HepG2 (cell line): Measurements from ENCODE around the gene ARHGEF3. TPM values are rescaled to one million over a fixed set of nuclear protein-coding genes. Genes with fewer than 3 reads are reported as not detected.

Source experiments
- CERS6 ChIP-seq: sonication (generic); formaldehyde crosslinking; IDR thresholded peaks from 2 replicates; pipeline ENCODE4 v1.5.0; 2020; ENCODE audit warnings: missing genetic modification reagents
- FOXJ3 ChIP-seq: sonication (generic); formaldehyde crosslinking; IDR thresholded peaks from 2 replicates; pipeline ENCODE4 v1.4.0; 2020; ENCODE audit warnings: missing genetic modification reagents, mild to moderate bottlenecking, borderline replicate concordance
- FOXO4 ChIP-seq: sonication (generic); formaldehyde crosslinking; conservative IDR thresholded peaks from 2 replicates; pipeline ENCODE4 v1.8.1; 2023; ENCODE audit warnings: missing genetic modification reagents
- HOXD1 ChIP-seq: sonication (generic); formaldehyde crosslinking; IDR thresholded peaks from 2 replicates; pipeline ENCODE4 v1.5.0; 2020; ENCODE audit warnings: missing genetic modification reagents
- IKZF5 ChIP-seq: IDR thresholded peaks from 2 replicates; pipeline ENCODE4 v1.6.1; 2018; ENCODE audit warnings: missing genetic modification reagents, mild to moderate bottlenecking, missing compliant biosample characterization
- IRF2 ChIP-seq: IDR thresholded peaks from 2 replicates; pipeline ENCODE4 v1.6.1; 2018; ENCODE audit warnings: missing genetic modification reagents, missing compliant biosample characterization
- KDM6A ChIP-seq: IDR thresholded peaks from 2 replicates; pipeline ENCODE4 v1.6.1; 2016; ENCODE audit warnings: low read depth
- KLF12 ChIP-seq: sonication (generic); formaldehyde crosslinking; IDR thresholded peaks from 2 replicates; pipeline ENCODE4 v1.4.0; 2020; ENCODE audit warnings: missing genetic modification reagents, borderline replicate concordance
- LRRFIP1 ChIP-seq: sonication (generic); formaldehyde crosslinking; conservative IDR thresholded peaks from 2 replicates; pipeline ENCODE4 v1.4.0; 2020; ENCODE audit warnings: missing genetic modification reagents
- MAZ ChIP-seq, 2 experiments: sonication (generic) in 1 of 2; formaldehyde crosslinking in 1 of 2; IDR thresholded peaks; 2 replicates each; pipeline versions ENCODE4 v1.5.0 to v1.6.1; 2012 to 2020; ENCODE audit warnings: low read depth in 2 of 2, mild to moderate bottlenecking in 2 of 2, borderline replicate concordance in 1 of 2, improper control_type of control experiment in 1 of 2, low read length in 1 of 2, missing genetic modification reagents in 1 of 2, moderate library complexity in 1 of 2
- NFKBIZ ChIP-seq: IDR thresholded peaks from 2 replicates; pipeline ENCODE4 v1.6.1; 2018; ENCODE audit warnings: missing genetic modification reagents, missing compliant biosample characterization
- NFYC ChIP-seq: IDR thresholded peaks from 2 replicates; pipeline ENCODE4 v1.6.1; 2016; ENCODE audit warnings: missing genetic modification reagents, missing compliant biosample characterization
- NR2F6 ChIP-seq, 2 experiments: IDR thresholded peaks; 2 replicates each; pipeline ENCODE4 v1.6.1; 2016; ENCODE audit warnings: antibody characterized with exemption in 1 of 2, mild to moderate bottlenecking in 1 of 2
- PRDM10 ChIP-seq: sonication (generic); formaldehyde crosslinking; IDR thresholded peaks from 2 replicates; pipeline ENCODE4 v1.4.0; 2020; ENCODE audit warnings: low read depth, missing genetic modification reagents
- RBM39 ChIP-seq: fragments of 200-400 bp; formaldehyde crosslinking; IDR thresholded peaks from one replicate; pipeline ENCODE4 v1.6.1; 2018; ENCODE audit warnings: antibody characterized with exemption, mild to moderate bottlenecking, low read depth, low read length; ENCODE audit not compliant: poor library complexity, severe bottlenecking
- RFX3 ChIP-seq: IDR thresholded peaks from 2 replicates; pipeline ENCODE4 v1.6.1; 2016; ENCODE audit warnings: missing biosample characterization, missing genetic modification reagents
- SALL1 ChIP-seq: sonication (generic); formaldehyde crosslinking; IDR thresholded peaks from 2 replicates; pipeline ENCODE4 v1.8.0; 2022; ENCODE audit warnings: mild to moderate bottlenecking, missing genetic modification reagents
- SAP130 ChIP-seq: IDR thresholded peaks from 2 replicates; pipeline ENCODE4 v1.6.1; 2016; ENCODE audit warnings: low read depth
- TBP ChIP-seq: sonication (generic); formaldehyde crosslinking; IDR thresholded peaks from 2 replicates; pipeline ENCODE4 v1.5.0; 2020; ENCODE audit warnings: missing genetic modification reagents
- ZNF205 ChIP-seq: IDR thresholded peaks from 2 replicates; pipeline ENCODE4 v1.6.1; 2018; ENCODE audit warnings: missing biosample characterization, missing genetic modification reagents
- ZNF7 ChIP-seq: IDR thresholded peaks from 2 replicates; pipeline ENCODE4 v1.6.1; 2016; ENCODE audit warnings: missing biosample characterization, missing genetic modification reagents
- polyA plus RNA-seq, 8 experiments: library from polyadenylated mRNA; depleted of rRNA in 3 of 8; stranded (reverse) in 7 of 8; unstranded in 1 of 8; fragments of >200 nt; fragmentation: Illumina TruSeq in 4 of 8; extraction: Trizol in 4 of 8; gene quantifications; 2 replicates each; pipeline versions ENCODE4 v1.2.1 to v1.2.3, GENCODE V29; 2011 to 2016; ENCODE audit warnings: low read depth in 4 of 8, missing spikeins in 1 of 8, mixed read lengths in 1 of 8; ENCODE audit not compliant: insufficient read depth in 1 of 8
- total RNA-seq, 5 experiments: library from RNA; depleted of rRNA; stranded (reverse); fragments of >200 nt; fragmentation: Illumina TruSeq; extraction: Trizol; gene quantifications; 2 replicates each; pipeline ENCODE4 v1.2.3, GENCODE V29; 2016; ENCODE audit warnings: low read depth in 1 of 5

Gene ARHGEF3
- total and polyA plus RNA-seq, 2 of the 13 experiments (the other 11 are each of a cell fraction or from before 2014, with no cell fraction given): 14.8 to 23.1 TPM

- TF ChIP-seq CERS6 (CRISPR knock-in tag) (no peak), KLF12 (CRISPR knock-in tag) (no peak), RBM39 (no peak), NFKBIZ (CRISPR knock-in tag) (peak; percentile 63; the same call in 1 of the 2 replicates), MAZ (IDR thresholded peaks at IDR 0.05; ENCODE audit: borderline replicate concordance, low read depth, low read length) (no peak), MAZ (CRISPR knock-in tag; IDR thresholded peaks at IDR 0.05; ENCODE audit: low read depth) (peak; percentile 53; the same call in 1 of the 2 replicates), KDM6A (CRISPR knock-in tag) (peak; percentile 47; the same call in 1 of the 2 replicates), NFYC (CRISPR knock-in tag) (0 out of 2 replicates have a peak, but pooled peaks have one; percentile 11), IRF2 (CRISPR knock-in tag) (peak; percentile 45; the same call in 1 of the 2 replicates), PRDM10 (CRISPR knock-in tag) (0 out of 2 replicates have a peak, but pooled peaks have one; percentile 53), FOXJ3 (CRISPR knock-in tag) (peak; percentile 92; the same call in 1 of the 2 replicates), RFX3 (CRISPR knock-in tag) (no peak), HOXD1 (CRISPR knock-in tag) (0 out of 2 replicates have a peak, but pooled peaks have one; percentile 62), NR2F6 (IDR thresholded peaks at IDR 0.05) (peak; percentile 69), NR2F6 (CRISPR knock-in tag; IDR thresholded peaks at IDR 0.05) (peak; percentile 75; the same call in 1 of the 2 replicates), SAP130 (peak; percentile 52), TBP (CRISPR knock-in tag) (no peak), FOXO4 (CRISPR knock-in tag) (no peak), LRRFIP1 (no peak), ZNF7 (CRISPR knock-in tag) (no peak), IKZF5 (CRISPR knock-in tag) (peak; percentile 59; the same call in 1 of the 2 replicates), SALL1 (CRISPR knock-in tag) (peak; percentile 82), ZNF205 (CRISPR knock-in tag) (peak; percentile 64; the same call in 1 of the 2 replicates)
Measured at GRCh38 chr3:56830884-56831283, 29.1 kb upstream of the ARHGEF3 start (continued).
